ENCODE results near the gene SMIM38.

The SMIM38 gene

GRCh38 chr11:69202511-69203221 lies 46.9 kb downstream of the SMIM38 start:
- DNase-seq (ENCODE audit: low read depth in 3 of 3): no peak

DNA sequence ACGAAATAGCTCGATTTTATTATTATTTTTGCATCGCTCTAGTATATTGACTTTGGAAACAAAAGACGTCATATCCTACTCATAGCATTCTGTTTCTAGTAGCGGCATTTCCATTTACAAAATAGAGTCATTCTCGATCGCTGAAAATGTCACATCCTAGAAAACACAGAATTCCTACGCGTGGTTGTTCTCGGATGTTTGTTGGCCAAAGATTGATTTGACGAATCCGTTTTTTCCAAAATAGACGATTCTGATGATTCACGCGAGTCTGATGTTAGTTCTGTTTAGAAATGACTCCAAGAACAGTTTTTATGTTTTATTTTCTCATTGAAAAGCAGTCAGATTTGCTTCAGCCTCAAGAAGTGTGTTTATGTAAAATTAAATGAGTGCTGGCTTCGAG lies 47.6 kb downstream of the SMIM38 start:
- no peak for DNase-seq (ENCODE audit: low read depth in 3 of 3)

DNA sequence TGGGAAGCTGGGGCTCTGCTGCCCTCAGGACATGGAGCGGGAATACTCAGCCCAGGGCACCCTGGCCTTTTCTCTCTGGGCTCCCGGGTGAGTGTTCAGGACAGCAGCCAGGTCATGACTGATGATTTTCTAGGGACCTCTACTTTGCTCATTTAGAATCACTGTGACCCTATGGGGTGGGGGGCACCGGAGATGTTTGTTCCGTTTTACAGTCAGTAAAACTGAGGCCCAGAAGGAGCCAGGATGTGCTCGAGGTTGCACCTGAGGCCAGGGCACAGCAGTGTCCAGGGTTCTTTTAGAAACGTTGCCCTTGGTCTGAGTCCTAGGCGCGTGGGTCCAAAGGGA lies 48.1 kb downstream of the SMIM38 start:
- no peak for DNase-seq (ENCODE audit: low read depth in 3 of 3)

- no peak for DNase-seq (ENCODE audit: low read depth in 3 of 3)
Measured at GRCh38 chr11:69204246-69204940, 48.7 kb downstream of the SMIM38 start.

GRCh38 chr11:69204941-69205742 lies 49.4 kb downstream of the SMIM38 start:
- no peak for DNase-seq (ENCODE audit: low read depth in 3 of 3)
